Measurements from ENCODE around the gene PTS. TPM values are rescaled to one million over a fixed set of nuclear protein-coding genes. Genes with fewer than 3 reads are reported as not detected.
"Not testable (repeated sequence)": the region's sequence is repeated elsewhere in the genome, so short reads cannot be mapped to it uniquely, and the experiment has no call there.

Gene PTS
- 31.4 TPM for total RNA-seq
- long read RNA-seq, partial matches to known transcripts = 1 of 8 reads
- long read RNA-seq, other reads (novel, unspliced or antisense) = 1 of 8 reads

DNA sequence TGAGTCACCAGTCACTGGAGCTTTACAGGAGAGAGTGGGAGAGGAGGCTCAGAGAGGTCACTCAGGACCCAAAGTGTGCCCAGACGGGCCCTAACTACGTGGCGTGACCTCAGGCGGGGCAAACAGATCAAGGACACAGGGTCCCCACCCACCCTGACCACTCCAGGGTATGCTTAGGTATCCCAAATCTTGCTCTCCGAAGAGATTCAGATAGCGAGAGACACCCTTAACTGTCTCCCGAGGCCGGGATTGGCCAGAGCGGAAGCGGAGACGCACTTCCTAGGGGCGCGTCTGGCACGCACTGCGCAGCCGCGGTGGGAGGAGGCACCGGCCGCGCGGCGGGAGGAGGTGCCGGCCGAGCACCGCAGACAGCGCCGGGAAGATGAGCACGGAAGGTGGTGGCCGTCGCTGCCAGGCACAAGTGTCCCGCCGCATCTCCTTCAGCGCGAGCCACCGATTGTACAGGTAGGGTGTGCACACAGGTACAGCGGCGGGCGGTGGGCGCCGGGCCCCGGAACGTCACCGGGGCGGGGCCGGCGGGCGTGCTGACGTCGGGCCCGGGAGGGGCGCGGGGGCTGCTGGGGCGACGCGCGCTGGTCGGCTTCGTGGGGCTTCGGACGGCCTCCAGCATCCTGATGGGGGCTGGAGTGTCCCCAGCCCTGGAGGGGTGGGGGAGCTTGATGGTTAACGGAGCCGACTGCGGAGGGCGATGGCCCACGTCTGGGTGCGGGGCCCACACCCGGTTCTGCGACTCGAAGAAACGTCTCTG, at the start of gene PTS:
Gene PTS, plus strand, starts transcription at position 367 of the 769 bp plus-strand sequence. Its CDS starts 16 bp downstream, at position 383.
- ATAC-seq (peak; percentile 98), DNase-seq (ENCODE audit: missing footprints) (peak; percentile 94)
- intact Hi-C loops (cut with DNase I) = no loop called here

DNA sequence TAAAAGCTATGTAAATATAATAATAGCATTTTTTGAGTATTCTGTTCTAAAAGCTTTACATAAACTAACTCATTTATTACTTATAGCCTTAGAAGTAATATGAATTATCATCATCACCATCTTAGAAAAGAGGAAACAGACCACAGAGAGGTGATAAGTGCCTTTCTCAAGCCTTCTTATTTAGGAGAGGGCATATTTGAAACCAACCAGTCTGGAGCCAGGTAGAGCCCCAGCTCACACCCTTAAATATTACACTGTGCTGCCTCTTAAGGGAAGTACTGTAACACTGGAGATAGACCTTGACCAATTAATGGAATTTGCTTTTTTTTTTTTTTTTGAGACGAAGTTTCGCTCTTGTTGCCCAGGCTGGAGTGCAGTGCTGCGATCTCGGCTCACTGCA, 48.6 kb upstream of the PTS start:
- intact Hi-C loops (cut with DNase I) = loop anchor here (10.0 kb wide), 1 partner anchor 253 kb away; no protein-coding TSS in a partner anchor
- ATAC-seq = no peak
- DNase-seq (ENCODE audit: missing footprints) = no peak

DNA sequence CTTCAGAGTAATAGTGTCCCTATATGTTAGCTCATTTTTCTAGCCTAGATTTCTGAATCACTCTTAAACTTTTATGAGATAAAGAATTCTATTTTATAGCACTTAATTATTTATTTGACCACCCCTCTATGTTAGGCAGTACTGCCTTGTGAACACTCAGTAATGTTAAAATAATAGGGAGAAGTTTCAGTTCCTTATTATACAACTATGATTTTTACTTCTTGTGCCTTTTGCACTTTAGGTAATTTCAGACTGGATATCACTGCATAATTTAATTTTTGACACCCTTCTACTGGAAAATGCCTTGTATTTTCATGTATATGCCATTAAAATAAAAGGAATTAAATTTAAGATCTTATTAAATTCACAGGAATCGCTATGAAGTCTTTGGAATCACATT, 47.8 kb upstream of the PTS start:
- DNase-seq (ENCODE audit: missing footprints) (no peak), ATAC-seq (no peak)
- intact Hi-C loops (cut with DNase I) = loop anchor here (10.0 kb wide), 1 partner anchor 254 kb away; no protein-coding TSS in a partner anchor

DNA sequence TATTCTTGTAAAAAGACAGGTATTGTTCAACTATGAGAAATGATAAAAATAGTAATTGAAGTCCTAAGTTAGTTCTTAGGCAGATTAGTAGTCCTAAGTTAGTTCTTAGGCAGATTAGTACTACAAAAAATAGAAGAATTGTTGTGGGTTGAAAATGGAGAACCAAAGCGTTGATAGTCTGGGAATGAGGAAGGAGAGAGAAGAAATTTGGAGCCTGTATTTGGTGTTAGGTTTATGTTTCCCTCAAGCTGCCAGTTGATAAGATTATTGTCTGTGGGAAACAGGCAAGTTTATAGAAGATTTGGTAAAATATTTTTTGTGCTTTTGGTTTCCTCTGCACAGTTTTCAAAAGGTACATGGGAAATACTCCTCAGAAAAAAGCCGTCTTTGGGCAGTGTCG, 47.3 kb upstream of the PTS start:
- no peak for DNase-seq (ENCODE audit: missing footprints)
- no peak for ATAC-seq
- intact Hi-C loops (cut with DNase I) = loop anchor here (10.0 kb wide), 1 partner anchor 254 kb away; no protein-coding TSS in a partner anchor

DNA sequence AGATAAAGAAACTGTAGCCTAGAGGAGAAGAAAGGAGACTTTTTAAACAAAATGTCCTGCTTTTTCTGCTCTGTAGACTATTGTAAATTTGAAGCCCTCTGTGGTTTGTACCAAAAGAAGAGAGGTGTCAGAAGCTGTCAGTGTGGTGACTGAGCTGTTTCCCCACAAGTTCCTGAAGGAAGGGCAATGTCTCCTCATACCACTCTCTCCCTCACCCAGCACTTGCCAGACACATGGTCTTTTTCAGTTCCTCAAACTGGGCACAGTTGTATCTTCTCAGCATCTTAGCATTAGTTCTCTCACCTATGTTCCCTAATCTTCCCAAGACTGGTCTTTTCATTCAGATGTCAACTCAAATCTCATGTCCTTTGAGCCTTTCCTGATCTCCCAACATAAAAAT, 46.6 kb upstream of the PTS start:
- DNase-seq (ENCODE audit: missing footprints) = no peak
- intact Hi-C loops (cut with DNase I) = loop anchor here (10.0 kb wide), 1 partner anchor 255 kb away; no protein-coding TSS in a partner anchor
- no peak for ATAC-seq

DNA sequence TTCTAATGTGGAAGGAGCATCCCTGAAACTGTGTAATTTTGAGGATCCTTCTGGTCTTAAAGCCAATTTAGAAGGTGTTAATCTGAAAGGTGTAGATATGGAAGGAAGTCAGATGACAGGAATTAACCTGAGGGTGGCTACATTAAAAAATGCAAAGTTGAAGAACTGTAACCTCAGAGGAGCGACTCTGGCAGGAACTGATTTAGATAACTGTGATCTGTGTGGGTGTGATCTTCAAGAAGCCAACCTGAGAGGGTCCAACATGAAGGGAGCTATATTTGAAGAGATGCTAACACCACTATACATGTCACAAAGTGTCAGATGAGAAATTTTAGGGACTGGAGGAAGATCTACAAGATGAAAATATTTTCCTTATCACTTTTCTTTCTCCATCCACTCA, 43.4 kb upstream of the PTS start:
- intact Hi-C loops (cut with DNase I) = no loop called here
- ATAC-seq (no peak), DNase-seq (ENCODE audit: missing footprints) (no peak)

DNA sequence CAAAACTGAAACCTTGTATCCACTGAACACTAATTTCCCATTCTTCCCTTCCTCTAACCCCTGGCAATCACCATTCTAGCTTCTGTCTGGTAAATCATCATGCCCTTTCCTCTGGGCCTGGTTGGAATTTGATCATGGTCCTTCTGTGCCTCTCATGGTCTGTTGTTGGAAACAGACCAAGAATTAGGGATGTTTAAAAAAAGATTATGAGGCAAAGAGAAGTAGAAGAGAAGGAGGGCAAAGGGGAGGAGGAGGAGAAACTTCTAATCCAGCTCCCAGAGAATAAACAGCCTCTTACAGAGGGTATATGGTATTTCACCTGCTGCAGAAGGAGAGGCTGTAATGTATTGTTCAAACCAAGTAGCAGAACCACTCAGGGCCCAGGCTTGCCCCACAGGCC, 40.3 kb upstream of the PTS start:
- ATAC-seq (peak; percentile 68), DNase-seq (ENCODE audit: missing footprints) (no peak)
- intact Hi-C loops (cut with DNase I) = no loop called here

DNA sequence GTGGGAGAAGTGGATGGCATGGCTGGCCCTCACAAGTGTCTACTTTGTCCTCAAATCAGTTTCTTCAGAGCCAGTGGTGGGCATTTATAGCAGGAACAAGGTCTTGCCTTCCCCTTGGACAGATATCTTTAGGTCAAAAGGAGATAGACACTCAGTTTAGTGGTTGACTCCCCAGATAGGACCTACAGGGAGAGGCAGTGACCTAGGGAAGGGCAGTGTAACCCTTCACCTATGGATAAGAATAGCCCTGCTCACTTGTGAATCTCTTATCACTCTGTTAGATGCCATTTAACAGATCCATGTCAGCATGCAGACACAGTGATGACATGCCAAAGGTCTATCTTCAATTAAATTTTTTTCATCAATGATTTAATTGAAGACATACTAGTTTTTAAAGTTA, 39.9 kb upstream of the PTS start:
- no peak for DNase-seq (ENCODE audit: missing footprints)
- ATAC-seq = peak; percentile 47
- intact Hi-C loops (cut with DNase I) = no loop called here

DNA sequence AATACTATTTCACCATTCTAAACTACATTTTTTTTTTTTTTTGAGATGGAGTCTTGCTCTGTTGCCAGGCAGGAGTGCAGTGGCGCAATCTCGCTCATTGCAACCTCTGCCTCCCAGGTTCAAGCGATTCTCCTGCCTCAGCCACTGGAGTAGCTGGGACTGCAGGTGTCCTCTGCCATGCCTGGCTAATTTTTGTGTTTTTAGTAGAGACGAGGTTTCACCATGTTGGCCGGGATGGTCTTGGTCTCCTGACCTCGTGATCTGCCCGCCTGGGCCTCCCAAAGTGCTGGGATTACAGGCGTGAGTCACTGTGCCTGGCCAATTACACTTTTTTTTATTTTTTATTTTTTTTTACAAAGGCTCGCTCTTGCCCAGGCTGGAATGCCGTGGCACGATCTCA, 31.1 kb upstream of the PTS start:
- intact Hi-C loops (cut with DNase I); ATAC-seq; DNase-seq (ENCODE audit: missing footprints): not testable (repeated sequence)

DNA sequence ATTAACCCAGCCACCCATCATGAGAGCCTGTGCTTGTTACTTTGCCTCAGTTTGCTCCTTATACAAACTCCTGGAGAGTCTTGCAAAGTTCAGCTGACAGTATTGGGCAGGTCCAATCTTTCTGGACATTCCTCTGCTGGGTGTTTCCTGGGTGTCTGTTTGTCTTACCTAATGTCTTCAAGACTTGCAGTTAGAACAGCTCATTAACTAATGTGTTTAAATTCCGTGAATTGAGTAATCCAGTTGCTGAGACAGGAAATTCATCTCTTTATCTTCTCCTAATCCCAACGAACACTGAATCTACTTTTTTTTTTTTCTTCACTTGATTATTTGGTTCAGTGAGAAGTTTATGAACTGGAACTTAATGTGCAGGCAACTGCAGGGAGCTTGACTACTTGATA, 30.3 kb upstream of the PTS start:
- intact Hi-C loops (cut with DNase I) = no loop called here
- ATAC-seq = no peak
- no peak for DNase-seq (ENCODE audit: missing footprints)

DNA sequence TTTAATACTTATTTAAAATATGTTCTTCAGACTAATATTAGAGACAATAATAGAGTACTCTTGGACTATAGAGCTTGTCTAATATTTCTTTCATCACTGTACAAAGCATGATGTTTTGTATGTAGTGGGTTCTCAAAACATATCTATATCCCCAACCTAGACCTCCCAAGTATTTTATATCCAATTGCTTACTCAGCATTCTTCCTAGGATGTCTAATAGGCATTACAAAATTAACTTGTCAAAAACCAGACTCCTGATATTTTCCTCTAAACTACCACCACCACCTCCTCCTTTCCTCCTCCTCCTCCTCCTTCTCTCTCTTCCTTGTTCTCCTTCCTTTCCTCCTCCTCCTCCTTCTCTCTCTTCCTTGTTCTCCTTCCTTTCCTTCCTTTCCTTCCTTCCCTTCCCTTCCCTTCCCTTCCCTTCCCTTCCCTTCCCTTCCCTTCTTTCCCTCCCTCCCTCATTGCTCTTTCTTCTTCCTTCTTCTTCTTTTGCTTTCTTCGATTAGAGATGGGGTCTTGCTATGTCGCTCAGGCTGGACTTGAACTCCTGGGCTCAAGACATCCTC, 29.6 kb upstream of the PTS start:
- ATAC-seq (no peak), DNase-seq (ENCODE audit: missing footprints) (no peak)
- intact Hi-C loops (cut with DNase I) = no loop called here

DNA sequence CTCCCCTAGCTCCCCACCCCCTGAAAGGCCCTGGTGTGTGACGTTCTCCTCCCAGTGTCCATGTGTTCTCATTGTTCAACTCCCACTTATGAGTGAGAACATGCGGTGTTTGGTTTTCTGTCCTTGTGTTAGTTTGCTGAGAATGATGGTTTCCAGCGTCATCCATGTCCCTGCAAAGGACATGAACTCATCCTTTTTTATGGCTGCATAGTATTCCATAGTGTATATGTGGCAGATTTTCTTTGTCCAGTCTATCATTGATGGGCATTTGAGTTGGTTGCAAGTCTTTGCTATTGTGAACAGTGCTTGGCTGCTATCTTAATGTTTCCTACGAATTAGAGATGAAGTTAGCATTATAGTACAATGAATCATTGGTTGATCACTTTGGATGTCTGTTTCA, 27.1 kb upstream of the PTS start:
- ATAC-seq; intact Hi-C loops (cut with DNase I); DNase-seq (ENCODE audit: missing footprints): not testable (repeated sequence)

DNA sequence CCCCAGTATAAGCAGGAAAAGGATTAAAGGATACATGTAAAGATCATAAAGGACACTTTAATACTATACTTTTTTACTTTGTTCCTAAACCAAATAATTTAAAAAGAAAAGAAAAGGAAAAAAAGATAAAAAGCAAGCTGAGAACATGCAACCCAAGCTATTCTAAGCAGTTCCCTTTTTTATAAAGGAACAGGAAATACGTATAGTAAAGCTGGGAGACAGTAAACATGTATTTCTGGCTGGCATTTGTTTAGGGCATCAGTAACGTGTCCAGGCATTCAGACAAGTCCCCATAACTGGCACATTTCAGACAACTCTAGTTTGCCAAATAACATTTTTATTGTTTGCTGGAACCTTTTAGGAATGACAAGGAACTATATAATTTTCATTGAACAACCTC, 26.0 kb upstream of the PTS start:
- ATAC-seq (no peak), DNase-seq (ENCODE audit: missing footprints) (no peak)
- intact Hi-C loops (cut with DNase I) = no loop called here

DNA sequence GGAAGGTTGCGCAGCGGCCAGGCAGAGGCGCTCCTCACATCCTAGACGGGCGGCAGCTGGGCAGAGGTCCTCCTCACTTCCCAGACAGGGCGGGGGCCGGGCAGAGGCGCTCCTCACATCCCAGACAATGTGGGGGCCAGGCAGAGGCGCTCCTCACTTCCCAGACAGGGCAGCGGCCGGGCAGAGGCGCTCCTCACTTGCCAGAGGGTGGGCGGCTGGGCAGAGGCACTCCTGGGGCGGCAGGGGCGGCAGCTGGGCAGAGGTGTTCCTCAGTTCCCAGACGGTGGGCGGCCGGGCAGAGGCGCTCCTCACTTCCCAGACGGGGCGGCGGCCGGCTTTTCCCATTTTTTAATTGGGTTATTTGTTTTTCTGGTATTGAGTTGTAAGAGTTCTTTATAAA, 20.2 kb upstream of the PTS start:
- ATAC-seq = no peak
- peak; percentile 40 for DNase-seq (ENCODE audit: missing footprints)
- intact Hi-C loops (cut with DNase I) = no loop called here

DNA sequence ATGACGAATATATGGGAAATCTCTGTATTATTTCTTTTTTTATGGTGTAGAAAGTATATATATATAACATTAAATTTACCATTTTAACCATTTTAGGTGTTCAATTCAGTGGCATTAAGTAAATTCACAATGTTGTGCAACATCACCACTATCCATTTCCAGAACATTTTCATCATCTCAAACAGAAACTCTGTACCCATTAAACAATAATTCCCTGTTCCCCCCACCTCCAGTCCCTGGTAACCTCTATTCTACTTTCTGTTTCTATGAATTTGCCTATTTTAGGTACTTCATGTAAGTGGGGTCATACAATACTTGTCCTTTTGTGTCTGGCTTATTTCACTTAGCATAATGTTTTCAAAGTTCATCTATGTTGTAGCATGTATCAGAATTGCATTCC, 15.3 kb upstream of the PTS start:
- ATAC-seq (no peak), DNase-seq (ENCODE audit: missing footprints) (no peak)
- intact Hi-C loops (cut with DNase I) = no loop called here

DNA sequence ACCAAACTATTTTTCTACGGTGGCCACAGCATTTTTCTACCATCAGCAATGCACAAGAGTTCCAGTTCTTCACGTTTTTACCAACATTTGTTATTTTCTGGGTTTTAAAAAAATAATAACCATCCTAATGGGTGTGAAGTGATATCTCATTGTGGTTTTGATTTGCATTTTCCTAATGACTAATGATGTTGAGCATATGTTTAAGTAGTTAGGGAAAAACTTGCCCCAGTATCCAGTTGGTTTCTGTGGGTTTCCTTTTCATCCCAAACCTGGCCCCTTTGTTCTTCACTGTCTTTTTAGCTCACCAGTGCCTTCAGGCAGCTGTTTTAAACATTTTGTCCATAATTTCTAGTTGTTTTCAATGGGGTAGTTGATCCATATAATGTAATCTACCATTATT, 14.7 kb upstream of the PTS start:
- intact Hi-C loops (cut with DNase I) = no loop called here
- ATAC-seq (no peak), DNase-seq (ENCODE audit: missing footprints) (no peak)

DNA sequence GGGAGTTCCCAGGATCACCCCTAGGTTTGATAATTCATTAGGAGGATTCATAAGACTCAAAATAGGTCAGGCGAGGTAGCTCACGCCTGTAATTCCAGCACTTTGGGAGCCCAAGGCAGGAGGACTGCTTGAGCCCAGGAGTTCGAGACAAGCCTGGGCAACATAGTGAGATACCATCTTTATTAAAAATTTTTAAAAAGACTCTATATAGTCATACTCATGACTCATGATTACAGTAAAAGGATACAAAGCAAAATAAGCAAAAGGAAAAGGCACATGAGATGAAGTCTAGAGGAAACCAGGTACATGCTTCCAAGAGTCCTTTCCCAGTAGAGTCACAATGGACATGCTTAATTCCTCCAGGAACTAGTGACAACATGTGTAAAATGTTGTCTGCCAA, 13.9 kb upstream of the PTS start:
- intact Hi-C loops (cut with DNase I) = no loop called here
- DNase-seq (ENCODE audit: missing footprints) (no peak), ATAC-seq (no peak)

DNA sequence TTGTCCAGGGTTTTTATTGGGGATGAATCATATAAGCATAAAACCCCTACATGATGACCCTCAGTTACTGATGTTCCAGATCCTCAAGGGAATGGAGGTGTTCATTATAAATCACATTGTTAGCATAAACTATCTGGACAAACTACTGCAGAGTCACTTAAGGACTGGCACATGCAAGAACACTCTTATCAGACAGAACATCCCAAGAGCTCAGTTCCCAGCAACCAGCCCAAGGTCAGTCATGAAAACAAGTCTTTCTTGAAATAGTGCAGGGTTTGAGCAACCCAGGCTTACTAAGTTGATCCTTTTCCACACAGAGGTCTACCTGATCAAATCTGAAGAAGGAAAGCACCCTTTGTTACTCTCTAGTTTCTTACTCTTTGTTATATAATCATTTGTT, 13.5 kb upstream of the PTS start:
- peak; percentile 37 for ATAC-seq
- DNase-seq (ENCODE audit: missing footprints) = no peak
- intact Hi-C loops (cut with DNase I) = no loop called here

DNA sequence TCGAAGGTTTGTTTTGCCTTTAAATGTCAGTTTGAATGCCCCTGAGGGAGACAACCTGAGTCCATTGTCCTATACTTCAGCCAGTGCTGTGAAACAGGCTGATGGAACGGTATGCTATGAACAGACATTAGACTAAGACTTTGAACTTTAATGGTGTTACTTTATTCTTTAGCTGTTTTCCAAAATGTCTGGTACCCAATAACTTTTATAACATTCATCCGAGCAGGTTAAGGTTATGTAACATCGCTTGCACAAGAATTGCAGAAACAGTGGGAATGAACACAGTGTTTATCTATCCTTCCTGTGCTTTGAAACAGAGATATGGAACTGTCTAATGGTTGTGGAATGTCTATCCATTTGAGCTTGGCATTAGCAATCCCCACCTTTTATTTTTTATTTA, 12.5 kb upstream of the PTS start:
- DNase-seq (ENCODE audit: missing footprints) = no peak
- intact Hi-C loops (cut with DNase I) = no loop called here
- no peak for ATAC-seq

DNA sequence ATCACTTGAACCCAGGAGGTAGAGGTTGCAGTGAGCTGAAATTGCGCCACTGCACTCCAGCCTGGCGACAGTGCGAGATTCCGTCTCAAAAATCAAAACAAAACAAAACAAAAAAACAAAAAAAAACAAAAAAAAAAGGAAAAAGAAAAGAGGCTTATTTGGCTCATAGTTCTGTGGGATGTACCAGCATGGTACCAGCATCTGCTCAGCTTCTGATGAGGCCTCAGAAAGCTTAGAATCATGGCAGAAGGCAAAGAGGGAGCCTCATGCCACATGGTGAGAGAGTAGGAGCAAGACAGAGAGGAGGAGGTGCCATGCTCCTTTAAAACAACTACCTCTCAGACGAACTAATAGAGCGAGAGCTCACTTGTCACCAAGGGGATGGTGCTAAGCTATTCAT, 10.6 kb upstream of the PTS start:
- ATAC-seq (no peak), DNase-seq (ENCODE audit: missing footprints) (no peak)
- intact Hi-C loops (cut with DNase I) = no loop called here

Data from Right ventricle myocardium inferior (tissue), 1 donor.